22Rv1 (cell line): ENCODE results near the gene LTB4R.

Experiments used
- CTCF ChIP-seq: fragments of 450-650 bp; IDR thresholded peaks from 2 replicates; pipeline ENCODE4 v1.5.1; 2017; ENCODE audit warnings: mild to moderate bottlenecking
- ZFX ChIP-seq: fragments of 450-650 bp; IDR thresholded peaks from 2 replicates; pipeline ENCODE4 v1.6.1; 2017; ENCODE audit warnings: antibody characterized with exemption, borderline replicate concordance

- no peak for TF ChIP-seq CTCF
- no peak for TF ChIP-seq ZFX
These were observed 20.5 kb downstream of the LTB4R start for GRCh38 chr14:24331731-24332267.
